ENCODE data around the gene GTPBP4. TPM values are rescaled to one million over a fixed set of nuclear protein-coding genes. Genes with fewer than 3 reads are reported as not detected.

GTPBP4 gene
- total and polyA plus RNA-seq, 9 of the 15 experiments (the other 6 are each of a cell fraction or from before 2014, with no cell fraction given): 79.0 to 155 (median 128) TPM

DNA sequence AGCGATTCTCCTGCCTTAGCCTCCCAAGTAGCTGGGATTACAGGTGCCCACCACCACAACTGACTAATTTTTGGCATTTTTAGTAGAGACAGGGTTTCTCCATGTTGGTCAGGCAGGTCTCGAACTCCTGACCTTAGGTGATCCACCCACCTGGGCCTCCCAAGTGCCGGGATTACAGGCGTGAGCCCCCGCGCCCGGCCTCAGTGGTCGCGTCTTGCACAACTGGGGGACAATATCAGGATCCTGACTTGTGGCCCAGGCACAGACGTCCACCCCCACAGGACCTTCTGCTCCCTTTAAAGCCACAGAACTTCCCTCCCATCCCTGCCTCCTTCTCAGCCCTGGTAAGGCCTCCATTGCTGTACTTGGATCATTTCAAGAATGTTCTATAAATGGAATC, 39.9 kb upstream of the GTPBP4 start (continued):
- no peak for TF ChIP-seq SAFB2 (IDR thresholded peaks at IDR 0.05; ENCODE audit: borderline replicate concordance, low read depth, low read length, severe bottlenecking)

DNA sequence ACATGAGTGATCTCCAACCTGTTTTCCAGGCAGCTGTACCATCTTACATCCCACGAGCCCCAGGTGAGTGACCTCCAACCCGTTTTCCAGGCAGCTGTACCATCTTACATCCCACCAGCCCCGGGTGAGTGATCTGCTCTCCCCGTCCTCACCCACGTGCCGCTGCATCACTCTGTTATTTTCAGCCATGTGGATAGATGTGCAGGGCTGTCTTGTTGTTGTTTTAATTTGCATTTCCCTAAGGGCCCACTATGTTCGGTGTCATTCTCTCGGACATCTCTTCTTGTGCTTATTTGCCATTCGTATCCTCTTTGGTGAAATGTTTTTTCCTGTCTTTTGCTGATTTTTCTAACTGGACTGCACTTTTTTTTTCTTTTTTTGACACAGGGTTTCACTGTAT, 38.8 kb upstream of the GTPBP4 start:
- Histone ChIP-seq H3K36me3 (ENCODE audit: control insufficient read depth, insufficient read depth, low read length) (no peaks in the 10 kb centered on the region), H3K27ac (ENCODE audit: extremely low read depth, low read depth, low read length) (no peak overlapping the region), H3K4me3 (no peak overlapping the region), H3K4me2 (ENCODE audit: insufficient read depth, low read length) (no peak overlapping the region), H3K4me1 (replicated peaks in 1 of 2; ENCODE audit: control insufficient read depth in 2 of 2, insufficient read depth in 2 of 2, low read length in 2 of 2) (peaks cover 0 to 7% of the 10 kb centered on the region in 2 experiments; a peak in 2 of 5 replicates), H4K20me1 (replicated peaks; ENCODE audit: control insufficient read depth, insufficient read depth, low read length) (no peaks in the 10 kb centered on the region), H3K9me3 (replicated peaks; ENCODE audit: control insufficient read depth, insufficient read depth, low read depth, low read length) (no peaks in the 10 kb centered on the region), H2AFZ (ENCODE audit: low read depth, low read length) (no peak overlapping the region), H3K27me3 (ENCODE audit: control insufficient read depth in 2 of 2, insufficient read depth in 2 of 2, low read length in 2 of 2) (peaks cover 39 to 47% of the 10 kb centered on the region in 2 experiments), H3K79me2 (ENCODE audit: control insufficient read depth, insufficient read depth, low read length) (no peaks in the 10 kb centered on the region), H3K9ac (ENCODE audit: insufficient read depth in 1 of 2, low read depth in 2 of 2, low read length in 2 of 2) (no peak overlapping the region), H3K9me1 (ENCODE audit: control insufficient read depth, insufficient read depth, low read length) (no peaks in the 10 kb centered on the region)
- 6% methylated on average over 9 of the region's 9 CpGs for WGBS (ENCODE audit: insufficient coverage, low coverage, missing lambda C conversion rate)
- CTCF ChIA-PET (ENCODE audit: low intra/inter-chr PET ratio): no interaction called here
- in situ Hi-C loops (cut with MboI): no loop called here
- POLR2A ChIA-PET: interaction anchor here (1.1 kb wide), 1 partner anchor 8 kb away, joined by 3 read pairs; no protein-coding TSS in a partner anchor
- intact Hi-C loops (cut with micrococcal nuclease): no loop called here
- no TSS peak for BruUV-seq (replicated peaks)
- no peak for FAIRE-seq
- ATAC-seq: 0 out of 3 replicates have a peak, but pooled peaks have one; percentile 25
- TF ChIP-seq, protein P1, sequence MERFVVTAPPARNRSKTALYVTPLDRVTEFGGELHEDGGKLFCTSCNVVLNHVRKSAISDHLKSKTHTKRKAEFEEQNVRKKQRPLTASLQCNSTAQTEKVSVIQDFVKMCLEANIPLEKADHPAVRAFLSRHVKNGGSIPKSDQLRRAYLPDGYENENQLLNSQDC (CRISPR knock-in tag; IDR thresholded peaks at IDR 0.05): no peak
- TF ChIP-seq BRD9 (IDR thresholded peaks at IDR 0.05; ENCODE audit: low read depth, partially characterized antibody): no peak
- no peak for TF ChIP-seq ZNF586 (CRISPR knock-in tag; conservative IDR thresholded peaks at IDR 0.05)
- DNase-seq (ENCODE audit: extremely low read depth in 1 of 4, low spot score in 3 of 4): no peak

Data from K562 (cell line).